RWPE2 (cell line): ENCODE data around the gene TAF1B.

Experiments
- ATAC-seq: fragments of 200-7000 bp; cut with Tn5 transposase; 3 replicates; pipeline ENCODE4 v1.9.1; 2021; ENCODE audit warnings: low read depth
- DNase-seq: peaks from one replicate; pipeline ENCODE4 v3.0.0-alpha.2; 2020; ENCODE audit warnings: low spot score
- H3K27ac ChIP-seq: fragments of 450-650 bp; 2 replicates; pipeline ENCODE4 v1.5.1; 2017; ENCODE audit warnings: mild to moderate bottlenecking; ENCODE audit not compliant: poor library complexity, severe bottlenecking
- H3K27me3 ChIP-seq: fragments of 250-450 bp; sonication (Bioruptor Pico); 2 replicates; pipeline ENCODE4 v1.5.1; 2021; ENCODE audit warnings: mild to moderate bottlenecking, moderate library complexity; ENCODE audit not compliant: insufficient read depth, poor library complexity, severe bottlenecking
- H3K36me3 ChIP-seq: fragments of 250-450 bp; sonication (Bioruptor Pico); 2 replicates; pipeline ENCODE4 v1.5.1; 2020; ENCODE audit warnings: low read depth, mild to moderate bottlenecking, moderate library complexity
- H3K4me1 ChIP-seq: fragments of 250-450 bp; sonication (Bioruptor Pico); 2 replicates; pipeline ENCODE4 v1.5.1; 2021; ENCODE audit warnings: mild to moderate bottlenecking, moderate library complexity; ENCODE audit not compliant: insufficient read depth, poor library complexity, severe bottlenecking
- H3K4me3 ChIP-seq: fragments of 250-450 bp; sonication (Bioruptor Pico); 2 replicates; pipeline ENCODE4 v1.5.1; 2021; ENCODE audit warnings: mild to moderate bottlenecking, moderate library complexity; ENCODE audit not compliant: severe bottlenecking
- H3K9me3 ChIP-seq: fragments of 250-450 bp; sonication (Bioruptor Pico); 2 replicates; pipeline ENCODE4 v1.5.1; 2021; ENCODE audit warnings: mild to moderate bottlenecking, moderate library complexity; ENCODE audit not compliant: severe bottlenecking
- TF ChIP-seq, protein P1 (sequence below): fragments of 450-650 bp; IDR thresholded peaks from one replicate; pipeline ENCODE4 v1.5.1; 2017; ENCODE audit warnings: mild to moderate bottlenecking, moderate library complexity; ENCODE audit not compliant: poor library complexity, severe bottlenecking

TAF1B gene

DNA sequence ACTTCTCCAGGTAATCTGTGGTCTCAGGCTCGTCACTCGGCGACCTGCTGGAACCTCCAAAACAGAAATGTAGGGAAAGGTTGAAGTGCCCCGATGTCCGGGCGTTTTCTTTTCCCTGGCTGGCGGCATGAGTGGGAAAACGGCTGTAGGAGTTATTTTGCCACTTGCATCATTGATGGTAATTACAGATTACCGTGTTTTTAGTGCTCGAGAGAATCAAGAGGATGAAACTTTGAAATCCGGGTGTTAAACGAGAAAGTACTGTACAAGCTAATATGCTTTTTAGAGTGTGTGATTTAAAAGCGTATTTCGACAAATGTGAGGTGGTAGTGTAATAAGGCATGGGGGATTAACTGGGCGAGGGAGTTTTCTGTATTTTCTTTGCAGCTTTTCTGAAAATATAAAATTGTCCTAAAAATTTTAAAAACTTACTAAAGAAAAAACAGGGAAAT lies 109.0 kb downstream of the TAF1B start:
- no peak overlapping the region for H3K27ac ChIP-seq

DNA sequence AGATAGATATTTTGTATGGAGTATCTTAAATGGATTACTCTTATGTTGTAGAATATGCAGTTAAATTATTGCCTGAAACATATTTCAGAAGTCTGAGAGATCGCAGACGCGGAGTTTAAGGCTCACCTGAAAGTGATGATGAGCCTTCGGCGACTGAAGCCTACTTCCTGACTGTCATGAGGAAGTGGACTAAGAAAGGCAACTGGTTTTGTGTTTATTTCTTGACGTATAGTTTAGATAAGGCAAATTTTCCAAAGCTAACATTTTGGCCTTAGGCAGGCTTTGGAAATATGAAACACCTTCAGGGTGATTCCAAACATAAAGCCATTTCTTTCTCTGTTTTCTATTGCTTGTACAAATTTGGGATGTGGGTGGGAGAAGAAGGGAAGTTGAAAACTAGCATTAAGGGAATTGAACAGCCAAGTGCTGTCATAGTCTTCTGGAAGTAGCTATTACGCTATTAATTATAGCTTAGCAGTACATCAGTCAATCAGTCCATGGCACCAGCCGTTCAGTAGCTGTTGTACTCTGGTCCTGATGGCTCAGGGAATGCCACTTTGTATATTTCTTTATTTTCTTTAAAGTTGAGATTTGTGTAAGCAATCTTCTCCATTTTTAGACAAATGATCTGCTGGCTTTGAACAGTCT lies 109.7 kb downstream of the TAF1B start:
- Histone ChIP-seq H3K9me3 (no peaks in the 10 kb centered on the region), H3K27ac (no peak overlapping the region), H3K4me1 (no peaks in the 10 kb centered on the region), H3K27me3 (no peaks in the 10 kb centered on the region), H3K36me3 (no peaks in the 10 kb centered on the region), H3K4me3 (no peak overlapping the region)
- TF ChIP-seq, protein P1, sequence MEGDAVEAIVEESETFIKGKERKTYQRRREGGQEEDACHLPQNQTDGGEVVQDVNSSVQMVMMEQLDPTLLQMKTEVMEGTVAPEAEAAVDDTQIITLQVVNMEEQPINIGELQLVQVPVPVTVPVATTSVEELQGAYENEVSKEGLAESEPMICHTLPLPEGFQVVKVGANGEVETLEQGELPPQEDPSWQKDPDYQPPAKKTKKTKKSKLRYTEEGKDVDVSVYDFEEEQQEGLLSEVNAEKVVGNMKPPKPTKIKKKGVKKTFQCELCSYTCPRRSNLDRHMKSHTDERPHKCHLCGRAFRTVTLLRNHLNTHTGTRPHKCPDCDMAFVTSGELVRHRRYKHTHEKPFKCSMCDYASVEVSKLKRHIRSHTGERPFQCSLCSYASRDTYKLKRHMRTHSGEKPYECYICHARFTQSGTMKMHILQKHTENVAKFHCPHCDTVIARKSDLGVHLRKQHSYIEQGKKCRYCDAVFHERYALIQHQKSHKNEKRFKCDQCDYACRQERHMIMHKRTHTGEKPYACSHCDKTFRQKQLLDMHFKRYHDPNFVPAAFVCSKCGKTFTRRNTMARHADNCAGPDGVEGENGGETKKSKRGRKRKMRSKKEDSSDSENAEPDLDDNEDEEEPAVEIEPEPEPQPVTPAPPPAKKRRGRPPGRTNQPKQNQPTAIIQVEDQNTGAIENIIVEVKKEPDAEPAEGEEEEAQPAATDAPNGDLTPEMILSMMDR, result no peak
- ATAC-seq (no peak), DNase-seq (no peak)

More for the DNA sequence above, 109.0 kb downstream of the TAF1B start:
- Histone ChIP-seq H3K27me3 (no peaks in the 10 kb centered on the region), H3K36me3 (no peaks in the 10 kb centered on the region), H3K9me3 (no peaks in the 10 kb centered on the region), H3K4me1 (no peaks in the 10 kb centered on the region), H3K4me3 (peak overlapping the region; percentile 77)
- DNase-seq (no peak), ATAC-seq (no peak)
- TF ChIP-seq, protein P1, result no peak

DNA sequence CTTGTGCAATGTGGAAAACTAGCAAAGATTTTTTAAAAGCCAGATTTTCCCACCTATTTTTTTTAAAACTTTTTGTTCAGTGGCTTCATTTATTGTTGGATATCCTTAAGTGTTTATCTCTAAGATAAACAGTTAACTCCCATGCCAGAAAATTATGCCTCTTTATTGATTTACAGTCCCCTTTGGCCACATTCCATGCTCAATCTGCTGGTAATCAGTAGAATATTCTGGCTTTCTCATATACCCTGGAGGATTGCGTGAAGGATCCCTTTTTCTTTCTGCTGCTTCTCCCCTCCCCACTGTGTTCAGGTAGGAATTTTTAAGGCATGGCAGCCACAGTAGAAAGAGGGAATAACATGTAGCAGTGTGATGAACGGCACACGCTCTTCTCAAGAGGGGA lies 110.9 kb downstream of the TAF1B start:
- Histone ChIP-seq H3K36me3 (no peaks in the 10 kb centered on the region), H3K27ac (no peak overlapping the region), H3K9me3 (no peaks in the 10 kb centered on the region), H3K27me3 (no peaks in the 10 kb centered on the region), H3K4me3 (no peak overlapping the region), H3K4me1 (no peaks in the 10 kb centered on the region)
- no peak for DNase-seq
- TF ChIP-seq, protein P1, result no peak
- ATAC-seq, result no peak

DNA sequence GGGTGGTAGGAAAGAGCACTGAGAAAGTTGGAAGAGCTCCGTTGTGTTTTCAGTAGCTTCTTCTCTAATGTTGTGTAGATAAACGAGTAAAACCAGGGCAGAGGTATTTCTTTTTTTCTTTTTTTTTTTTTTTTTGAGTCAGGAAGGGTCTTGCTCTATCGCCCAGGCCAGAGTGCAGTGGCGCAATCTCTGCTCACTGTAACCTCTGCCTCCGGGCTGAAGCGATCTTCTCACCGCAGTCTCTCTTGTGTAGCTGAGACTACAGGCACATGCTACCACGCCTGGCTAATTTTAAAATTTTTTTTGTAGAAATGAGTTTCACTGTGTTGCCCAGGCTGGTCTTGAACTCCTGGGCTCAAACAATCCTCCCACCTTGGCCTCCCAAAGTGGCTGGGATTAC lies 114.8 kb downstream of the TAF1B start:
- no peak overlapping the region for H3K4me3 ChIP-seq
- H3K27me3 ChIP-seq, result no peaks in the 10 kb centered on the region
- ATAC-seq (no peak), DNase-seq (no peak)
- no peaks in the 10 kb centered on the region for H3K4me1 ChIP-seq
- H3K9me3 ChIP-seq, result no peaks in the 10 kb centered on the region
- H3K36me3 ChIP-seq, result no peaks in the 10 kb centered on the region
- H3K27ac ChIP-seq, result no peak overlapping the region
- TF ChIP-seq, protein P1, result no peak

DNA sequence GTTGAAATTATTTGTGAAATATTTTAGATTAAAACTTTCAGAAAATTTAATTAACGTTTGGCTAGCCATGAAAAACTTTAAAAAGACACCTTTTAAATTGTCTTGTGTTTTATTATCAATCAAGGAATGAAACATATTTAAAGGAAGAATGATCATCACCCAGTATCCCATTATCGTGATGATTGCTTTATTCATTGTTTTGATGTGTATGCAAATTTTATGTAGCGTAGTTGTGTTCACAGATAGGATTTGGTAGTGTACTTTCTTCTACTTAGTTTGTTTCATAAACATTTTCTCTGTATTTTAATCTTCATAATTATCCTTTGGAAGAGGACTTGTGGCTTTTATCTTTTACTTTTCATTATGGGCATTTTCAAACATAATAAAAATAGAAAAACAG lies 116.0 kb downstream of the TAF1B start:
- TF ChIP-seq, protein P1, result no peak
- ATAC-seq, result no peak
- no peaks in the 10 kb centered on the region for H3K36me3 ChIP-seq
- H3K27ac ChIP-seq, result no peak overlapping the region
- no peak for DNase-seq
- H3K9me3 ChIP-seq, result no peaks in the 10 kb centered on the region
- no peaks in the 10 kb centered on the region for H3K27me3 ChIP-seq
- H3K4me1 ChIP-seq, result no peaks in the 10 kb centered on the region
- no peak overlapping the region for H3K4me3 ChIP-seq
